Germinal center (tissue), 1 donor: ENCODE results near the gene RTN4R.

ENCODE experiments used
- DNase-seq: peaks from one replicate; pipeline ENCODE4 v3.0.0; 2012; ENCODE audit warnings: mixed read lengths, low spot score

The RTN4R gene

DNA sequence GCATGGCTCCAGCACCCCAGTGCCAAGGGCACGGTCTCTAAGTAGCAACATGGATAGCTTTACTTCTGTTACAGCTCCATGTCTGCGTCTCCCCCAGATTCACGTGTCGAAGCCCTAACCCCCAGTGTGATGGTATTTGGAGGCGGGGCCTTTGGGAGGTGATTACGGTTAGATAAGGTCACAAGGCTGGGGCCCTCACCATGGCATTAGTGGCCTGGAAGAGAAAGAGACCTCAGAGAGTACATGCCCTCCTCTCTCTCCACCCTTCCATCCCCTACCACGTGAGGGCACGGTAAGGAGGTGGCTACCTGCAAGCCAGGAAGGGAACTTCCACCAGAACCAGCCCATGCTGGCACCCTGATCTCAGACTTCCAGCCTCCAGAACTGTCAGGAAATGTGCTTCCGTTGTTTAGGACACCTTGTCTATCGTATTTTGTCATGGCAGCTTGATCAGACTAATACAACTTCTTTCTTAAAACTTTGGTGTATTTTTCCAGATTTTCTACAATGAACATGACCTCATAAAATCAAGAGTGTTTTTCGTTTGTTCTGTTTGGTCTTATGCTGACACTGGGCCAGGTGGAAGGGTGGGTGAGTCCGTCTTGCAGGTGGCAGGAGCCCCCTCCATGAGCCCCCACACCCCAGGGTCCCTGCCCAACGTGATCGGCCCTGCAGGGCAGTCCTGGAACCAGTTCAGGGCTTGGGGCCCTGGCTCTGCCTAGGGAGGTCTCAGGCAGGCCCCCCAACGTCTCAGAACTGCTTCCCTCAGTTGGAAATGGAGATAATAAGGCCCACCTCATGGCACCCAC lies 10.7 kb downstream of the RTN4R start:
- no peak for DNase-seq

- no peak for DNase-seq
Observed at GRCh38 chr22:20256551-20257211, 11.4 kb downstream of the RTN4R start.

DNA sequence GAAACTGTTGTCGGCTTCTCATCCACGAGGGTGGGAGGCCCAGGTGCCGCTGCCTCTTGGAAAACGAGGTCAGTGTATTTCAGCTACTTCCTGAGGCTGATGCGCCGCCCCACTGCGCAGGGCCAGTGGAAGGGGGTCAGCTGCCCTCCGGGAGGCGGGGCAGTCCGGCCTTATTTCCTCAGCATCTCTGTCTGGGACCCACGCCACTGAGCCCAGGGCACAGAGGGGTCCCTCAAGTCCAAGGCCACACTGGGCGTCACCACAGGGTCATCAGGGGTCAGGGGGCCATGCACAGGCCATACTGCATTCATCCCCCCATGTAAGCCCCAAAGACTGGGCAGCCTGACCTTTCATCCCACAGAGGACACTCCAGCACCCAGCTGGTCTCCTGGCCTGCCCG lies 12.1 kb downstream of the RTN4R start:
- DNase-seq, result no peak

- no peak for DNase-seq
Observed at GRCh38 chr22:20254975-20255946, 12.9 kb downstream of the RTN4R start.

GRCh38 chr22:20253161-20253560 lies 15.0 kb downstream of the RTN4R start:
- no peak for DNase-seq

GRCh38 chr22:20251981-20252380 lies 16.1 kb downstream of the RTN4R start:
- DNase-seq, result no peak

DNA sequence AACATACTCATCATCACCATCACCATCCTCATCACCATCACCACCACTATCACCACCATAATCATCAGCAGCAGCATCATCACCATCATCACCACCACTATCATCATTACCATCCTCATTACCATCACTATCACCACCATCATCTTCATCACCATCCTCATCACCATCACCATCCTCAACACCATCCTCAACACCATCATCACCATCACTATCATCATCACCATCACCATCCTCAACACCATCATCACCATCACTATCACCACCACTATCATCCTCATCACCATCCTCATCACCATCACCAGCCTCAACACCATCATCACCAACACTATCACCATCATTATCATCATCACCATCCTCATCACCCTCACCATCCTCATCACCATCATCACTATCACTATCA lies 16.6 kb downstream of the RTN4R start:
- no peak for DNase-seq

DNA sequence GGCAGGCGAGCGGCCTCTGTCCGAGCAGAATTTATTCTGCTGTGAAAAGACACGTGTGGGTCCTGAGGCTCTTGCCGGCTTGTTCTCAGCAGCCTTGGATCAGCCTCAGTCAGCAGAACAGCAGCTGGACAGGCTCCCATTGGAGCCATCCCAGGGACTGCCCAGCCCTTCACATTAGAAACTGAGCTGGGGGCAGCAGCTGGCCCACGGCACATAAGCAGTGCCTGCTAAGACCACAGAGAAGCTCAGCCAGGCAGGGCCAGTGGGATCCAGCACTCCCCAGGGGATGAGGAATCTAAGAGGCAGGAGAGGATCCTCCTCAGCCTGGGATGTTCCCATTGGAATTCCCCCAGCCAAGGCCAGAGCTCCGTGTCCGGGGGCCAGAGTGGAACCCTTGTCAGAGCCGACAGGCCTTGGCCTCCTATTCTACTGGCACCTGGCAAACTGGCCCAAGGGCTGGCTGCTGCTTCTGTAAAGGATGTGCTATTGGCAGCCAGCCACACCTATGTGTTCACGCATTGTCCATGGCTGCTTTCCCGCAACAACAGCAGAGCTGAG lies 18.2 kb downstream of the RTN4R start:
- DNase-seq, result no peak

DNA sequence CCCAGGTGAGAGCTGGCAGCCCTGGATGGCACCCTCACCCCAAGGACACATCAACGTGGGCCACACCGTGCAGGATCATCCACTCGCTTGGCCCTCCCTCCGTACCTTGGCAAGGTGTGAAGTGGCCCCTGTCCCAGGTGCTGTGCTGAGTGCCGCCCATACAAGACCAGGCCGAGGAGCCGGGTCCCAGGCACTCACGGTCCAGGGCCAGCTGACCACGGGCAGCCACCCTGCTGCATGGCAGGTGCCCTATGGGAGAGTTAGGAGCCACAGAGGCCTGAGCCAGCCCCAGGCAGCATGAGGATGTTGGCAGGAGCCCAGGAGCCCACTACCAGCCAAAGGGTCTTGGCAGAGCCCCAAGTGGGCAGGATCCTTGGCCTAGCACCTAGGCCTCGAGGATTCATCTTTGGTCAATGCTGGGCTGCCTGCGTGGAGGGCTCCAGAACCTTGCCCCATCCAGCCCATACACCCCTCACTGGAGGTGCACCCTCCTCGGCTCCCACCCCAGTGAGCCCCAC lies 19.6 kb downstream of the RTN4R start:
- DNase-seq, result no peak

GRCh38 chr22:20247608-20248171 lies 20.4 kb downstream of the RTN4R start:
- no peak for DNase-seq

DNA sequence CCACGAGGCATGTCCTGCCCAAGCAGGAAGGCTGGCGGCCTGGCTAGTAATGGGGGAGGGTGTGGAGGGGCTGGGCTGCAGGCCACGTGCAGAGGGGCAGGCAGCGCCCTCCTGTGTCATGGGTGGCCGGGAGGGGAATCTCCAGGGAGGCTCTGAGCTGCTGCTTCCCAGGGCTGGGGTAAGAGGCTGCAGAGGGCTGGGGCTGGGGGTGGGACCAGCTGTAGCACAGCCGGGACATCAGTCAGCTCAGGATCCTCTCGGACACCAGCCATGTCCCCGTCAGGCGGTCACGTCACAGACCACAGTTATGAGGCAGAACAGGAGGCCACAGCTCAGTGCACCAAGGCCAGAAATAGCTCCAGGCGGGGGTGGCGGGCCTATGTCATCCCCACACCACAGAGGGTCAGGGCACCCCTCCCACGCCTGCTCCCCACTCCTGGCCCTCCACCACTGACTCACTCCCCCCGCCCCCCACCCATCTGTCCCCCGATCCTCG lies 21.1 kb downstream of the RTN4R start:
- peak; percentile 50 for DNase-seq

- DNase-seq, result no peak
Observed at GRCh38 chr22:20246368-20247009, 21.6 kb downstream of the RTN4R start.

GRCh38 chr22:20245577-20246367 lies 22.3 kb downstream of the RTN4R start:
- no peak for DNase-seq

DNA sequence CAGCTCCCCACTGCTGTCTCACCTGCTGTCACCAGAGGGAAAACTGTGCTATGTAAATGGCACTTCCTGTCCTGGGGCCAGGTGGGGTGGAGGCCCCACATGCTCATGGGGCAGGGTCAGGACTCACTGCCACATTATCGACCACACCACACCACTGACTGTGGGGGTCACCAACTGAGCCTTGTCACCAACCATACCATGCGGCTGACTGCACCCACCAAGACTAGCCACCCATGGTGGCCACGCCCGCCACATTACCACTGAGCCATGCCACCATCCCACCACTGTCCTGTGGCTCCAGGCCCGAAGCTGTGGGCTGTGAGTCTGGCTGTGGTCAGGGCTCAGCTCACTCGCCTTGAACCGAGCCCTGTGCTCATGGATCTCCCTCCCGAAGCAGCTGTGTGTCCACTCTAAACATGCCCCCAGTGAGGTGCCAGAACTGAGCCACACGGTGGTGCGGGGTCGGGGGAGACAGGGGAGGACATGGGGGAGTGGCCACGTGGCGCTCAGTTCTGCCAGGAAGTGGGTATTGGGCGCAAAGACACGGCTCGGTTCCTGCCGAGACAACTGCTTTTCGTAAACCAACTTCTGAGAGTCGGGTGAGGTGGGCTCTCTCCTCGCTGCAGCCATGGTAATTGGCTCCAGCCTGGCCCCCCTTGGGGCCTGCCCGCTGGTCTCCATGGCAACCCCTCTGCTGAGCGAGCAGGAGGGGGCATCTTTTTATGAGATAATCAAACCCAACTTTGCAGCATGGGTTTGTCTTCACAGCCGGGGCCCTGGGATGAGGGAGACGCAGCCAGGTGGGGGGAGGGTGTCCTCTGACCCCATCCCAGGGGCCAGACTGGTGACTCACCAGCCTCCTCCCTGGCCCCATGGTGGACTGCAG lies 23.2 kb downstream of the RTN4R start:
- DNase-seq, result peak; percentile 42

DNA sequence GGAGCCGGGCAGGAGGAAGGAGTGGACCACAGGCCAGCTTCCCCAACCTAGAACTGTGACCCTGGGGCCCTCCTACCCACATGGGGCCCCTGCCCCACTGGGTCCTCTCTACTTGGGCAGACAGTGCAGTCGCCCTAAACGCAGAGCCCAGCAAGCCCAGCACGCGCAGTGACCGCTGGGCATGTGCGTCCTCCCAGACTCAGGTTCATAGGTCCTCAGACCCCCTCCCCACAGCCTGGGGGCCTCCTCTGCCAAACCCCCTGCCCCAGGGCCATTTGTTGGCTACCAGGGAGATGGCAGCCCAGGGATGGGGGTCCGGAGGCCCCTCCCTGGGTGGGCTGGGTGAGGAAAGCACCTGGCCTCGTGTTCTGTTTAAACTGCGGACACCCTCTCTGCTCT lies 23.9 kb downstream of the RTN4R start:
- DNase-seq, result no peak

- peak; percentile 49 for DNase-seq
Observed at GRCh38 chr22:20243537-20244249, 24.4 kb downstream of the RTN4R start.

GRCh38 chr22:20243176-20243536 lies 25.0 kb downstream of the RTN4R start:
- DNase-seq, result no peak

DNA sequence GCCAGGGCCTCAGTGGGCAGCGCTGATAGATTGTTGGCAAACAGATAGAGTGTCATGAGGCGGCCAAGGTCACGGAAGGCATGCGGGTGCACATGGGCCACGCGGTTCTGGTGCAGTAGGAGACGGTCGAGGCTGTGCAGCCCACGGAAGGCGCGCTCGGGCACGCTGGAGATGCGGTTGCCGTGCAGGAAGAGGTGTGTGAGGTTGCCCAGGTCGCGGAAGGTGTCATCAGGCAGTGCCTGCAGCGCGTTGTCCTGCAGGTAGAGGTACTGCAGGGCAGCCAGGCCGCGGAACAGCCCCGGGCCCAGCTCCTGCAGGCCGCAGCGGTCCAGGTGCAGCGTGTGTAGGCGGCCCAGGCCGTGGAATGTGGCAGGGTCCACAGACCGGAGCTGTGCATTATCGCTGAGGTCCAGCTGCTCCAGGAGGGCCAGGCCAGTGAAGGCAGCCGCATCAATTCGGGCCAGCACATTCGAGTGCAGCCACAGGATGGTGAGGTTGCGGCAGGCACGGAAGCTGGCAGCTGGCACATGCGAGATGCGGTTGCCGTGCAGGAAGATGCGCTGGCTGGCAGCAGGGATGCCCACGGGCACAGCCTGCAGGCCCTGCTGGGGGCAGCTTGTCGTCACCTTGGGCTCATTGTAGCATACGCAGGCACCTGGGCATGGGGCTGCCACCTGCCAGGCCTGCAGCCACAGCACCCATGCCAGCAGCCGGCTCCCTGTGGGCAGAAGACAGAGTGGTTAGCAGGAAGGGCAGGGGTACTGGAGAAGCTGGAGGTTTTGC lies 25.5 kb downstream of the RTN4R start:
- DNase-seq, result no peak
